Measurements from ENCODE around the gene RBFOX2.

The RBFOX2 gene

GRCh38 chr22:35923026-35923425 lies 105.6 kb downstream of the RBFOX2 start:
- DNase-seq = no peak

- DNase-seq = peak; percentile 64
Measured at GRCh38 chr22:35921777-35922176, 106.8 kb downstream of the RBFOX2 start.

- no peak for DNase-seq
Measured at GRCh38 chr22:35921044-35921443, 107.6 kb downstream of the RBFOX2 start.

- no peak for DNase-seq
Measured at GRCh38 chr22:35919002-35919542, 109.6 kb downstream of the RBFOX2 start.

GRCh38 chr22:35918456-35918855 lies 110.2 kb downstream of the RBFOX2 start:
- DNase-seq = no peak

GRCh38 chr22:35917651-35918050 lies 111.0 kb downstream of the RBFOX2 start:
- no peak for DNase-seq

- no peak for DNase-seq
Measured at GRCh38 chr22:35915477-35916013, 113.1 kb downstream of the RBFOX2 start.

- DNase-seq = peak; percentile 52
Measured at GRCh38 chr22:35914665-35915476, 113.8 kb downstream of the RBFOX2 start.

GRCh38 chr22:35914357-35914664 lies 114.3 kb downstream of the RBFOX2 start:
- DNase-seq = no peak

GRCh38 chr22:35913925-35914324 lies 114.7 kb downstream of the RBFOX2 start:
- no peak for DNase-seq

GRCh38 chr22:35912658-35913057 lies 116.0 kb downstream of the RBFOX2 start:
- DNase-seq = no peak

GRCh38 chr22:35911877-35912276 lies 116.7 kb downstream of the RBFOX2 start:
- no peak for DNase-seq

GRCh38 chr22:35910926-35911325 lies 117.7 kb downstream of the RBFOX2 start:
- no peak for DNase-seq

- DNase-seq = peak; percentile 4
Measured at GRCh38 chr22:35910003-35910769, 118.4 kb downstream of the RBFOX2 start.

- no peak for DNase-seq
Measured at GRCh38 chr22:35905894-35906293, 122.7 kb downstream of the RBFOX2 start.

GRCh38 chr22:35904752-35905151 lies 123.9 kb downstream of the RBFOX2 start:
- no peak for DNase-seq

- DNase-seq = no peak
Measured at GRCh38 chr22:35904336-35904692, 124.3 kb downstream of the RBFOX2 start.

GRCh38 chr22:35903571-35904335 lies 124.9 kb downstream of the RBFOX2 start:
- DNase-seq = no peak

- DNase-seq = peak; percentile 69
Measured at GRCh38 chr22:35900483-35901168, 128.0 kb downstream of the RBFOX2 start.

GRCh38 chr22:35899736-35900135 lies 128.9 kb downstream of the RBFOX2 start:
- DNase-seq = peak; percentile 8

- no peak for DNase-seq
Measured at GRCh38 chr22:35896111-35896705, 132.4 kb downstream of the RBFOX2 start.
